Caki2 (cell line): Measurements from ENCODE around the gene CFC1B. TPM values are rescaled to one million over a fixed set of nuclear protein-coding genes. Genes with fewer than 3 reads are reported as not detected.
"Not testable (repeated sequence)": the region's sequence is repeated elsewhere in the genome, so short reads cannot be mapped to it uniquely, and the experiment has no call there.

ENCODE experiments used
- DNase-seq: peaks from one replicate; pipeline ENCODE4 v3.0.0-alpha.2; 2015; ENCODE audit warnings: low read depth
- in situ Hi-C: cut with HindIII; loops from 2 replicates; pipeline ENCODE4 v1.10.0; 2016; ENCODE audit warnings: low sequenced_read_pairs, low pct_unique_long_range_greater_than_20kb, mixed read lengths
- total RNA-seq: library from RNA; depleted of rRNA; stranded (reverse); fragments of >200 nt; shearing (Covaris generic); gene quantifications from 2 replicates; pipeline ENCODE4 v1.2.3, GENCODE V29; 2014; ENCODE audit warnings: low replicate concordance; rRNA removed

Gene CFC1B
- total RNA-seq, 1 experiment from 2014 or later = not detected

DNA sequence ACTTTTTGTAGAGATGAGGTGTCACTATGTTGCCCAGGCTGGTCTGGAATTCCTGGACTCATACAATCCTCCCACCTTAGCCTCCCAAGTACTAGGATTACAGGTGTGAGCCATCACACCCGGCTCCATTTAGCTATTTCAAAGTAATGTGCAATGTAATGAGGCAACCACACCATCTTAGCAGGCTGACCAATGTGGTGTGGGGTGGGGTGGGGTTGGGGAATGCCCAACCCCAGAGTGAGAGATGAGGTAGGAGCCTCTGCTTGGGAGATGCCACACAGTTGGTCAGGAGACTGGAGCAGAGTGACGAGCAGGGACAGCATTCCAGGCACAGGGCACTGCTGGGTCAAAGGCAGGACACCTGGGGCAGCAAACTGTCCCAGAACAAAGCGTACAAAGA lies 27.4 kb downstream of the CFC1B start:
- in situ Hi-C loops = not testable (repeated sequence)

DNA sequence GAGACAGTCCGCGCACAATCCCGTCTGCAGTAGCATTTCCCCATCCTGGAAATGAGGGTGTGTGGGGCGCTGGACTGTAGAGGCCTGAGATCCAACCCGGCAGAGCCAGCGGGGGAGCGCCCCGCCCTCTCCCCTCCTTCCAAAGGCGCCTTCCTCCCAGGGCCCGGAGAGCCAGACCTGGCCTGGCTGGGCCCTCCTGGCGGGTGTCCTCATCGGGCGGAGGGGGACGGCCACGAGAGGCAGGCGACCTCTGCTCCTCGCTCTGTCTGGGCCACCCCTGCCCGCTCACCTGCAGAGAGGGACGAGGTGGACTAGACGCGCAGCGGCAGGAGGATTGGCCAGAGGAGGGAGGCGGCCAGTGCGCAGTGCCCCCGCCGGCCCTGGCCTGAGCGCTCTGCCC lies 28.5 kb downstream of the CFC1B start:
- DNase-seq, in situ Hi-C loops: not testable (repeated sequence)

More for the DNA sequence above, 27.4 kb downstream of the CFC1B start:
- not testable (repeated sequence) for DNase-seq

DNA sequence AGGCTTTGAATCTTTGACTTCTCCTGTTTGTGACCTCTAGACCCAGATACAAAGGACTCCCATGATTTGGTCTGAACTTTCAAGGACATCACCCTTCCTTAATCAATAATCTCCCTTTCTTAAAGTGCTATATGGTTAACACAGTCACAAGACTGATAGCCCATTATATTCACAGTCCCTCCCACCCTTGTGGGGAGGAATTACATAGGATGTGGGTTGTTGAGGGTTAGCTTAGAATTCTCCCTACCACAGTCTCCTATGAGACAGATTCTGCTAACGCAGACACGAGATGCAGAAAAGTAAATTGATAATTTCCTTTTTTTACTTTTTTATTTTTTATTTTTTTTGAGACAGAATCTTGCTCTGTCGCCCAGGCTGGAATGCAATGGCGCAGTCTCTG lies 33.2 kb downstream of the CFC1B start:
- in situ Hi-C loops, DNase-seq: not testable (repeated sequence)

DNA sequence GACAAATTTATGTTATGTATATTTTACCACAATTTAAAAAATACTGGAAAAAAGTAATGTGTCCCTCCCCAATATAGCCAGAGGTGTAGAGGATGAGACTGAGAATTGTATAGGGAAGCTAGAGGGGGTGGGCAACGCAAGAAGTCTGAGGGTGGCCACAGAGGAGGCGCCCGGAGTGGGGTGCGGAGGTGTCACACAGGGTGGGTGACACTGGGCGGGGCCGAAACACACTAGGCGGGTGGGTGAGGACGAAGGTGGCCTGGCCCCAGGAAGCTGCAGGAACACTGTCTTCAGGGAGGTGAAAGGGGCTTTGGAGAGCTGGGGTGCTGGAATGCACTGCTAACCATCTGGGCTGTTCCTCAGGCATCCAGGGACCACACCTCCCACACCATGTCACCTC lies 35.4 kb downstream of the CFC1B start:
- DNase-seq, in situ Hi-C loops: not testable (repeated sequence)

DNA sequence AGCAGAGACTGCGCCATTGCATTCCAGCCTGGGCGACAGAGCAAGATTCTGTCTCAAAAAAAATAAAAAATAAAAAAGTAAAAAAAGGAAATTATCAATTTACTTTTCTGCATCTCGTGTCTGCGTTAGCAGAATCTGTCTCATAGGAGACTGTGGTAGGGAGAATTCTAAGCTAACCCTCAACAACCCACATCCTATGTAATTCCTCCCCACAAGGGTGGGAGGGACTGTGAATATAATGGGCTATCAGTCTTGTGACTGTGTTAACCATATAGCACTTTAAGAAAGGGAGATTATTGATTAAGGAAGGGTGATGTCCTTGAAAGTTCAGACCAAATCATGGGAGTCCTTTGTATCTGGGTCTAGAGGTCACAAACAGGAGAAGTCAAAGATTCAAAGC lies 45.1 kb downstream of the CFC1B start:
- DNase-seq, in situ Hi-C loops: not testable (repeated sequence)

DNA sequence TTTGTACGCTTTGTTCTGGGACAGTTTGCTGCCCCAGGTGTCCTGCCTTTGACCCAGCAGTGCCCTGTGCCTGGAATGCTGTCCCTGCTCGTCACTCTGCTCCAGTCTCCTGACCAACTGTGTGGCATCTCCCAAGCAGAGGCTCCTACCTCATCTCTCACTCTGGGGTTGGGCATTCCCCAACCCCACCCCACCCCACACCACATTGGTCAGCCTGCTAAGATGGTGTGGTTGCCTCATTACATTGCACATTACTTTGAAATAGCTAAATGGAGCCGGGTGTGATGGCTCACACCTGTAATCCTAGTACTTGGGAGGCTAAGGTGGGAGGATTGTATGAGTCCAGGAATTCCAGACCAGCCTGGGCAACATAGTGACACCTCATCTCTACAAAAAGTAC lies 50.9 kb downstream of the CFC1B start:
- in situ Hi-C loops, DNase-seq: not testable (repeated sequence)

DNA sequence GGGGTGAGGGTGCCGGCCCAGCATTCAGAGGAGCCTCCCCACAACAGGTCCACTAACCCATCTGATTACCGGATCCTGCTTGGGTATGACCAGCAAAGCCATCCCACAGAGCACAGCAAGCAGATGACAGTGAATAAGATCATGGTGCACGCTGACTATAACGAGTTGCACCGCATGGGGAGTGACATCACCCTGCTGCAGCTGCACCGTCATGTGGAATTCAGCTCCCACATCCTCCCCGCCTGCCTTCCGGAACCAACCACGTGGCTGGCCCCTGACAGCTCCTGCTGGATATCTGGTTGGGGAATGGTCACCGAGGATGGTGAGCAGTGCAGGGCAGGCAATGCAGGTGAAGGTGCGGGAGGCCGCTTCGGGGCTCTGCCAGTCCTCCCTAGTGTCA lies 53.2 kb downstream of the CFC1B start:
- DNase-seq, in situ Hi-C loops: not testable (repeated sequence)

DNA sequence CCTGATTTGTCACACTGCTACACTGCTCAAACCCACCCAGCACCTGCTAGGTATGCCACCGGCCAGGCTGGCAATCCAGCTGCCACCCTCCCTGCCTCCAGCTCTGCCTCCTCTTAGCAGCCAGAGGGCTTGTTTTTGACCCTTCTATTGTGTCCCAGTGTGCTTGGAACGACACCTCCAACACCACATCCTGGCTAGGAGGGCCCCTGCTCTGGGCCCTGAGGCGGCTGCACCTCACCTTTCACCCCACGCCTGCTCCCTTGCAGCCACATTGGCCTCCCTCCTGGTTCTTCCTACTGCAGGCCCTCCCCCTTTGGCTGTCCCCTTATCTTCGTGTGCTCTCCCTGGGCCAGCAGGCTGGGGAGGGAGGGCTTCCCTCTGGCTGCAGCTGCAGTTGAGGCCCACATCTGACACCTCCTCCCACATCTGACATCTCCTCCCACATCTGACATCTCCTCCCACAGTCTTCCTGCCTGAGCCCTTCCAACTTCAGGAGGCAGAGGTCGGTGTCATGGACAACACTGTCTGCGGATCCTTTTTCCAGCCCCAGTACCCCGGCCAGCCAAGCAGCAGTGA lies 55.3 kb downstream of the CFC1B start:
- DNase-seq = not testable (repeated sequence)

DNA sequence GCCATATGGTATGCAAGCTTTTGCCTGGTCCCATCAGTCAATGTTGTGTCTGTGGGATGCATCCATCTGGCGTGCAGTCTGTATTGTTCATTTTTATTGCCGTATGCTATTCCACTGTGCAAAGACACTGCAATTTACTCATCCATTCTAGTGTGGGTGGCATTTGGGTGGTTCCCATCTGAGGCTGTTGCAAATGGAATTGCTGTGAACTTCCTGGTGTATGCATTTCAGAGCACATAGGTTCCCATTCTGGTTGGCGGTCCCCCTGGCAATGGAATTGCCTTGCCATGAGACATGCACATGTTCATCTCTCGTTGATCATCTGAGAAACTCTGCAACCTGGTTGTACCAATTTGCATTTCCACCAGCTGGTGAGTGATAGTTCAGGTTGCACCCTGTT lies 56.5 kb downstream of the CFC1B start:
- in situ Hi-C loops, DNase-seq: not testable (repeated sequence)

More for the DNA sequence above, 55.3 kb downstream of the CFC1B start:
- in situ Hi-C loops = not testable (repeated sequence)

Other genes starting within 250 kb of the CFC1B start
- 78.6 and 105 TPM in 2 replicates for gene IMP4, start 178.3 kb upstream of the CFC1B start, total RNA-seq
- gene PTPN18, start 165.2 kb upstream of the CFC1B start, total RNA-seq = 20.8 and 26.1 TPM in 2 replicates
- not detected in 2 replicates for gene POTEI, start 11.9 kb upstream of the CFC1B start, total RNA-seq
- gene CFC1, start 78.4 kb downstream of the CFC1B start, total RNA-seq = not detected in 2 replicates
- not detected in 2 replicates for gene POTEJ, start 90.2 kb downstream of the CFC1B start, total RNA-seq
- not detected in 2 replicates for gene GPR148, start 207.8 kb downstream of the CFC1B start, total RNA-seq
- gene AMER3, start 234.3 kb downstream of the CFC1B start, total RNA-seq = not detected in 2 replicates